Cardiac septum (tissue), 1 donor: ENCODE data around the gene MAEA. TPM values are rescaled to one million over a fixed set of nuclear protein-coding genes. Genes with fewer than 3 reads are reported as not detected.

Experiments used
- DNase-seq: peaks from one replicate; pipeline ENCODE4 v3.0.0-alpha.2; 2020; ENCODE audit warnings: low spot score
- intact Hi-C: fragments of 100-400 bp; cut with DNase I; formaldehyde crosslinking; loops from one replicate; pipeline ENCODE4 v1.14.0; 2022
- total RNA-seq: library from RNA; stranded (reverse); fragmentation: NEBNext Ultra II Directional; extraction: Animal tissue kit (Norgen Biotek cat#: 25700); gene quantifications from one replicate; pipeline ENCODE4 v1.2.1, GENCODE V29; 2021
- donor health status: DM: no; HTN: no; CAD: no.

MAEA gene
- total RNA-seq, 1 donor from 2014 or later, result 55.2 TPM

DNA sequence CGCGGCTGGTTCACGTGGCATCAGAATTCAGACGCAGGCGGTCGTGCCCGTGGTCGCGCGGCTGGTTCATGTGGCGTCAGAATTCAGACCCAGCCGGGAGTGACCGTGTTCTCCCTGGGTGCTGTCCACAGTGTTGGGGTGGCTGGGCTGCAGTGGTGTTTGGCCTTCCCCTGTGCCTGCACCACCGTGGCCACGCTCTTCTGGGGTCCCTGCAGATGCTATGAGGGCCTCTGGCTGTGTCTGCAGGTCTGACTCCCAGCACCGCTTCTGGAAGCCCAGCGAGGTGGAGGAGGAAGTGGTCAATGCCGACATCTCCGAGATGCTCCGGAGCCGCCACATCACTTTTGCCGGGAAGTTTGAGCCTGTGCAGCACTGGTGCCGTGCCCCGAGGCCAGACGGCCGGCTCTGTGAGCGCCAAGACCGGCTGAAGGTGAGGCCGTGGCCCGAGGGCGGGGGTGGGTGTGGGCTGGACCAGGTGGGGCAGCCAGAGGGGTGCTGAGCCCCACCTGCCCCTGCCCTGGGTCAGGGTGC is 90.2 kb downstream of the MAEA start:
- intact Hi-C loops, result no loop called here

DNA sequence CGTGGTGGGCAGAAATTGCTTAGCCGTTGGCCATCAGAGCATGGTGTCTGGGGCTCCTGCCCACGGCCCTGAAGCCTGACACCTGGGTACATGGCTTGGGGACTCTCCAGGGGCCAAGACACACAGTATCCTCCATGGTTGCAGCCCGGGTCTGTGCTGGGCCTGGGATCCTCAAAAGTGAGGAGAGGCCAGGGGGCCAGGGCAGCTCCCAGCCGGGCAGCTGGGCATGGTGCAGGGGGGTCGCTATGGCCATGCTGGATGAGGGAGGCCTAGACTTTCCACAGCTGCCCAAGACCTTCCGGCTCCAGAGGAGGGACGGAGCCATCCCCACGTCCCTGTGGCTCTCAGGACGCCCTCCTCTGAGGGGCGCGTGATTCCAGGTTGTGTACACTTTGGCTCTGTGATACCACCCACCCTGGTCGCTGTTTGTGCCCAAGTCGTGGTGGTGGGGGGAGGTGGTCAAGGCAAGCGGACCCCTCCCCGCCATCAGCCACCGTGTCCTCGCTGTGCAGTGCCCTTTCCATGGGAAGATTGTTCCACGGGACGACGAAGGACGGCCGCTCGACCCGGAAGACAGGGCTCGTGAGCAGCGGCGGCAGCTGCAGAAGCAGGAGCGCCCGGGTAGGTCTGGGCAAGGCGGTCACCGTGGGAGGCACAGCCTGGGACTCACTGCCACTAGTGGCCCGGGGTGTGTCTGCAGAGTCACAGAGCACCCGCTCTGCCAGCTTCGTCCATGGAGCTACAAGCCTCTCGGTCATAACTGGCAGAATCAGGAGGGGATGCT is 90.9 kb downstream of the MAEA start:
- intact Hi-C loops, result no loop called here
- DNase-seq, result peak; percentile 61

More for the DNA sequence above, 90.2 kb downstream of the MAEA start:
- DNase-seq, result peak; percentile 63

DNA sequence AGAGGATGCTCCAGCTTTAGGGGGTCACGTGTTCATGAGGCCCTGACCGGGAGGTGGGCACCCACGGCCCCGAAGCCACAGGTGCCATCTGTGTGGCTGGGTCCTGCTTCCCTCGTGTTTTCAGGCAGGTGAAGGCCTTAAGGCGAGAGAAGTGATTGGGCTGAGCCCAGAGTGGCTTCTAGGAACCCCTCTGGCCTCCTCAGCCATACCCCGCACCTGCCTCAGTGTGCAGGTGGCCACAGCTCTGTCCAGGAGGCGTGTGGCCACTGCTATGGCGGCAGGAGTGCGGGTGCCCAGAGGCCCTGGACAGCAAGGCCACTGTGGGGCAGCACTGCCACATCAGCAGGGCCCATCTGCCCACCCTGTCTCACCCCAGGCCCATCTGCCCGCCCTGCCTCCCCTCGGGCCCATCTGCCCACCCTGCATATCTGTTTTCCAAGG is 91.5 kb downstream of the MAEA start:
- intact Hi-C loops, result no loop called here
- DNase-seq, result peak; percentile 33

DNA sequence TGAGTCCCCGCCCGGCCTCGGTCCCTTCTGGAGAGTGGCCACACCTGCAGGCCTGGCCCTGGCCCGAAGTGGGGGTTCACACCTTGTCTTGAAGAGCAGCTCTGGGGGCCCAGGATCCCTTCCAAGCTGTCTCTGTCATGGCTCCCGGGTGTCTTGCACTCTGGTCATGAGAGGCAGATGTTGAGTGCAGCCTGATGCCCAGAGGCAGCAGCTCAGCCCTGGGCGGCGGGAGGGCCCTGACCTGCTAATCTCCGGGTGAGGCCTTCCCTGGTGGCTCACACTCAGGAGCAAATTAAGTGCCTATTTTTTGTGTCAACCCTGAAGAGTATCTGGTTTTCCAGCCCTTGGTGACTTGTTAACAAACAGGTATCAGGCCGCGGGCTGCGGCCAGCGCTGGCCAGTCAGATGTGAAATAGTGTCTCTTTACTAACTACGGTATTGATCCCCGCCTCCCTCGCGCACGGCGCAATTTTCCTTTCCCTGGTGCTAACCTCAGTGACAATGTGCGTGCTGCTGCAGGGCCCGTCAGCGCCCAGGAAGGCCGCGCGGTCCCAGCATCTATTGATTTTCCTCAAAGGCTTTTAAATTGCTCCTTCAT is 92.4 kb downstream of the MAEA start:
- intact Hi-C loops, result no loop called here
- peak; percentile 63 for DNase-seq

DNA sequence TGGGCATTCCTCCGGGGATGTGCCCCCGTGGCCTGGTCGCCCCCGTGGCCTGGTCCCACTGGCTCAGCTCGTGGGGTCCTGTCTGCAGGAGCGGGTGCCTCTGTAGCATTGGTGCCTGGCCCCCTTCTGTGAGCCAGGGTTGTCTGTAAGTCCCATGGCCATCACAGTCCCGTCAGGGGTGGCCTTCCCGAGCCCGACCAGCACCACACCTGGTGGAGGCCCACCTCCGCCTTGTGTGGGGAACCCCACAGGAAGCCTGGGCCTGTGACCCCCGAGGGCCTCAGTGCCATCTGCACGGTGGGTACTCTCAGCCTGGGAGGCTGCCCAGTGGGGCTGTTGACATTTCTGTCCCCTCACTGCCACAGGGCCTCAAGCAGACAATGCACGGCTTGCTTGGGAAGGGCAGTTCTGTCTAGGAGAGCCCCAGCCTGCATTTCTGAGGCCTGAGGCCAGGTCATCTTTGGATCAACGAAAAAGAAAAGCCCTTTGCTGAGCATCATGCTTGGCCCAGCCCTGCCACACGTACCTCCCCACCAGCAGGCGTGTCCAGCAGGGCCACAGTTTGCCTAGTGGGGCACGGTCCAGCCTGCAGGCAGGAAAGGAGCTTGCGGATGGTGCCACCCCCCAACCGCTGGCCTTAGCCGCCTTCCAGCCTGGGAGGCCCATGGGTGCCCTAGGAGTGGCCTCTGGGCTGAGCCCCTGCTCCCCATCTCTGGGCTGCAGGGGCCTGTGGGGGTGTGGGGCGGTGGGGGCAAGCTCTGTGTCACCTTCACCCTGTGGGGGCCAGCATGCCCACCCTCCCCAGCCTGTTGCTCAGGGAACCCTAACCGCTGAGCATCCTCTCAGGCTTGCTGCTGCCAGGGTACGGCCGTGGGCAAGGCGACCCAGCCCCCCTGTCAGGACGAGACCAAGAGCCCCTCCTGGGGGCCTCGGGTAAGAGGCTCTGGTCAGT is 93.4 kb downstream of the MAEA start:
- DNase-seq, result peak; percentile 68
- intact Hi-C loops, result no loop called here

DNA sequence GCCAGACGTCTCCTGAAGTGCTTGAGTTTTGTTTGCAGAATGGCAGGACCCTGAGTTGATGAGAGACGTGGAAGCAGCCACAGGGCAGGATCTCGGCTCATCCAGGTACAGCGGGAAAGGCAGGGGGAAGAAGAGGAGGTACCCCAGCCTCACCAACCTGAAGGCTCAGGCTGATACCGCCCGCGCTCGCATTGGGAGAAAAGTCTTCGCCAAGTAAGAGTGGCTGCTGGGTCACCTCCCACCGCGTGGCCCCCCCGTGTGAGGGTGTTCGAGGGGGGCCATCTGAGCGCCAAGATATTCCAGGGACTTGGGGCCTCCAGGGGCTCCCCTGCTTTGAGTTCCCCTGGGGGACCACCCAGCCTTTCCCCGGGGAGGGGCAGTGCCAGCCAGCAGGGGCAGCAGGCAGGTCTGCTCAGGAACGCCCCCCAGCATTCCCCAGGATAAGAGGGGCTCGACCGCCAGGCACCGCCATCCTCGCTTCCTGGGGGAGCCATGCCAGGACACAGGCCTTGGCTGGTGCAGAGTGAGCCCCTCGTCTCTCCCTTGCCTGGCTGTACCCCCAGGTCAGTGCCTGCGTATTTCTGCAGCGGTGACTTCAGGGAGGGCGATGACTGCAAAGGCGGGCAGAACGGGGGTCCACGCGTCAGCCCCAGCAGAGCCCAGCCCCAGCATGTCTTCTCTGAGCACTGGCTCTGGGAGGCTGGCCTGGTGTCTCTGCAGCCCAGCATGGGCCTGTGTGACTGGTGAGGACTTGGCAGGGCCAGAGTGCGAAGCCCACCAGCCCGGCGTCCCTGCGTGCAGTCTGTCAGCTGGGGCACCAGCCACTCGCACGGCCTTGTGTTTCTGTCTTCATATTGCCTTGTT is 94.3 kb downstream of the MAEA start:
- intact Hi-C loops, result no loop called here
- DNase-seq, result peak; percentile 70

DNA sequence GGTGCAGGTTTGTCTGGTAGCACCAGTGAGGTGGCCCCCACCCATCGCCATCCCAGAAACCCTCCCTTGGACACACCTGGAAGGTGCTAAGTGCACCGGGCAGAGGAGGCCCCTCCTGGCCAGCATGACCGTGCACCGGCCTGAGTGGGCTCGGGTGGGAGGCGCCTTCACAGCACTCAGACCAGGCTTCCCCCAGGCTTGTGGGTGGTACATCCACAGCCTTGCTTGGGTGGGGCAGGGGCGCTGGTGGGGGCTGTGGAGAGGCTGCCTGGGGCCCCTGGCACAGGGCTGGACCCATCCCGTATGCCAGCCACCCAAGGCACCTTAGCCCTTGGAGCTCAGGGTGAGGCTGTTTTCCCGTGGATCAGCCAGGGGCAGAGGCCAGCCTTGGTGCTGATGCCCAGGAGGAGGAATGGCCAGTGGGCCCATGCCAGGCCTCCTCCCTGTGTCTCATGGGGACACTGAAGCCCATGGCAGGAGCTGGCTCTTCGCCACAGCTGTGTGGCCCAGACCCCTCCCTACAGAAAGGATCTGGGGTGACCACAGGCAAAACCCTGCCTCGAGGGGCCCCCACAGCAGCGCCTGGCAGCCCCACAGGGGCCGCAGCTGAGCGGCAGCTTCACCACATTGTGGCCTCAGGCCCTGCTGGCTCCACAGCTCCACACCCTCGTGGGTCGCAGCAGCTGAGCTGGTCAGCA is 95.1 kb downstream of the MAEA start:
- DNase-seq, result peak; percentile 46
- intact Hi-C loops, result no loop called here

DNA sequence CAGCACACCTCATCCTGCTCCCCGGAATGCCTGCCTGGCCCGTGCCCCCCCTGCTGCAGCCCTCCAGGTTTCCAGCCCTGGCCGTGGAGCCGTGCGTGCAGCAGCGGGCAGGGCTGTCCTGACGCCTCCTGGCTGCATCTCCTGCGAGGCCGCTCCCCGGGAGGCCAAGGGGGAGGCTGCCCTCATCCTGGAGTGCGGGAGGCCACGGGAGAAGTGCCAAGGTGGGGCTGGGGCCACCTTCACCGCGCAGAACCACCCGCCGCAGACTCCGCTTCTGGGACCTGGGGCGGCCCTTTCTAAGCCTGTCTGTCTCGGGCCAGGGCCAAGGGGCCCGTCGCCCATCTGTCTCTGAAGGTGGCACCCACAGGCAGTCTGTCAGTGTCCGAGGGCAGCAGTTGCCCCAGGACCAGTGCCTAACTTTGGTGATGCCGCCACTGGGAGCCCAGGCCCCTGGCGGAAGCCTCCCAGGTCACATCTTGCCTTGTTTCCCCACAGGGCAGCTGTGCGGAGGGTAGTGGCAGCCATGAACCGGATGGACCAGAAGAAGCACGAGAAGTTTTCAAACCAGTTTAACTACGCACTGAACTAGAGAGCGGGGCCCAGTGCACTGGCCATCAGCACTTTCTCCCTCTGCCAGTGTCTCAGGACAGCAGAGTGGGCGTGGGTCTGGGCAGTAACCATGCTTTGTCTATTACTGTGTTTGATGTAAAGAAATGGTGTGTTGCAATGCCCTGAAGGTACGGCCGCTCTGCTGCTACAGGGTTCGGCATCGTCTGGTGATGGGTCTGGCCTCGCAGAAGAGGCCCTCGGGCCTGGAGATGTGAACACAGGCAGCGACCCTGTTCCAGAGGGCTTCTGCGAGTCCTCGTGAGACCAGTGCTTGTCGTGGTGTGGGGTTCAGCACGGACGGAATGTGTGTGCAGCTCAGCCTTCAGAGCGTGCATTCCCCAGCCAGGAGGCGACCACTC is 96.0 kb downstream of the MAEA start:
- DNase-seq, result peak; percentile 71
- intact Hi-C loops, result no loop called here

Other genes starting within 250 kb of the MAEA start
- 1.4 TPM for gene RNF212, start 176.3 kb upstream of the MAEA start, total RNA-seq
- 19.8 TPM for gene SPON2, start 117.3 kb upstream of the MAEA start, total RNA-seq
- 129 TPM for gene CTBP1, start 40.8 kb upstream of the MAEA start, total RNA-seq
- gene UVSSA, start 57.3 kb downstream of the MAEA start, total RNA-seq, result 10.4 TPM
- not detected for gene NKX1-1, start 116.6 kb downstream of the MAEA start, total RNA-seq